Right lung (tissue), 5 donors: ENCODE results near the gene ATP6AP1. TPM values are rescaled to one million over a fixed set of nuclear protein-coding genes. Genes with fewer than 3 reads are reported as not detected.
A peak's percentile ranks its signal among the peaks of the same experiment; 100 is the strongest.

ENCODE experiments used
- DNase-seq, 2 donors: peaks; one replicate each; pipeline ENCODE4 v3.0.0-alpha.2; 2013
- polyA plus RNA-seq, 5 donors: library from polyadenylated mRNA; unstranded; fragments of 120-200 nt; gene quantifications; one replicate each; pipeline versions ENCODE4 v1.2.1 to v1.2.3, GENCODE V29; 2013; ENCODE audit warnings: inconsistent platforms in 1 of 5, low replicate concordance in 1 of 5; ENCODE audit not compliant: insufficient read length in 5 of 5, insufficient read depth in 1 of 5

ATP6AP1 gene
- polyA plus RNA-seq, 5 donors: 79.5 to 109 (median 96.3) TPM

GRCh38 chrX:154468217-154468616 is 39.7 kb downstream of the ATP6AP1 start:
- DNase-seq: no peak

GRCh38 chrX:154469114-154469513 is 40.6 kb downstream of the ATP6AP1 start:
- no peak for DNase-seq

GRCh38 chrX:154469880-154470279 is 41.4 kb downstream of the ATP6AP1 start:
- no peak for DNase-seq

- DNase-seq: no peak
Measured at GRCh38 chrX:154470434-154470833, 42.0 kb downstream of the ATP6AP1 start.

- DNase-seq: no peak
Measured at GRCh38 chrX:154470914-154471568, 42.6 kb downstream of the ATP6AP1 start.

- DNase-seq: no peak
Measured at GRCh38 chrX:154471839-154472684, 43.6 kb downstream of the ATP6AP1 start.

- no peak for DNase-seq
Measured at GRCh38 chrX:154472685-154473632, 44.5 kb downstream of the ATP6AP1 start.

- no peak for DNase-seq
Measured at GRCh38 chrX:154473683-154474082, 45.2 kb downstream of the ATP6AP1 start.

GRCh38 chrX:154476821-154477220 is 48.3 kb downstream of the ATP6AP1 start:
- no peak for DNase-seq

- DNase-seq: no peak
Measured at GRCh38 chrX:154477891-154478477, 49.5 kb downstream of the ATP6AP1 start.

GRCh38 chrX:154478728-154479622 is 50.5 kb downstream of the ATP6AP1 start, which contains the start of gene LAGE3:
TSS of gene LAGE3 (minus strand) at chrX:154479281. CDS start at chrX:154478915, 366 bp downstream.
- peak; percentile 88 to 89 for DNase-seq

GRCh38 chrX:154481195-154481594 is 52.7 kb downstream of the ATP6AP1 start:
- no peak for DNase-seq

GRCh38 chrX:154481911-154482601 is 53.6 kb downstream of the ATP6AP1 start:
- DNase-seq: no peak

GRCh38 chrX:154482786-154483185 is 54.3 kb downstream of the ATP6AP1 start:
- no peak for DNase-seq

- no peak for DNase-seq
Measured at GRCh38 chrX:154483325-154483724, 54.8 kb downstream of the ATP6AP1 start.

- DNase-seq: no peak
Measured at GRCh38 chrX:154484255-154485149, 56.0 kb downstream of the ATP6AP1 start.

GRCh38 chrX:154485150-154486051 is 56.9 kb downstream of the ATP6AP1 start:
- no peak for DNase-seq

- DNase-seq: no peak
Measured at GRCh38 chrX:154486052-154486395, 57.5 kb downstream of the ATP6AP1 start.
